Occipital lobe (tissue), 2 donors: ENCODE measurements around the gene OPTC. TPM values are rescaled to one million over a fixed set of nuclear protein-coding genes. Genes with fewer than 3 reads are reported as not detected.

Experiments used
- DNase-seq: peaks from one replicate; lab custom pipeline; 2025; lab: John Stamatoyannopoulos, UW
- total RNA-seq: library from RNA; depleted of rRNA; stranded (reverse); fragments of >200 nt; gene quantifications from one replicate; pipeline ENCODE4 v1.2.3, GENCODE V29; 2014

Gene OPTC
- total RNA-seq, 1 donor from 2014 or later, result not detected

GRCh38 chr1:203491664-203492063, 2.3 kb upstream of the OPTC start:
- no peak for DNase-seq

GRCh38 chr1:203492082-203492747, 1.7 kb upstream of the OPTC start:
- peak; percentile 52 for DNase-seq

- DNase-seq, result no peak
Observed at GRCh38 chr1:203492748-203493130, 1.2 kb upstream of the OPTC start.

GRCh38 chr1:203495845-203496244, 1.9 kb downstream of the OPTC start:
- DNase-seq, result no peak

GRCh38 chr1:203497269-203497777, 3.4 kb downstream of the OPTC start:
- no peak for DNase-seq

GRCh38 chr1:203499643-203500278, 5.8 kb downstream of the OPTC start:
- DNase-seq, result no peak

- no peak for DNase-seq
Observed at GRCh38 chr1:203500279-203500678, 6.3 kb downstream of the OPTC start.

GRCh38 chr1:203503836-203504235, 9.9 kb downstream of the OPTC start:
- no peak for DNase-seq

GRCh38 chr1:203504400-203505250, 10.7 kb downstream of the OPTC start:
- DNase-seq, result peak; percentile 45

- no peak for DNase-seq
Observed at GRCh38 chr1:203505526-203506204, 11.7 kb downstream of the OPTC start.

GRCh38 chr1:203506858-203507626, 13.1 kb downstream of the OPTC start:
- DNase-seq, result no peak

- DNase-seq, result no peak
Observed at GRCh38 chr1:203507759-203508158, 13.8 kb downstream of the OPTC start.

- no peak for DNase-seq
Observed at GRCh38 chr1:203508463-203509073, 14.6 kb downstream of the OPTC start.

- DNase-seq, result no peak
Observed at GRCh38 chr1:203509135-203509534, 15.2 kb downstream of the OPTC start.

GRCh38 chr1:203511513-203511912, 17.6 kb downstream of the OPTC start:
- no peak for DNase-seq

- DNase-seq, result no peak
Observed at GRCh38 chr1:203511930-203512329, 18.0 kb downstream of the OPTC start.

GRCh38 chr1:203512517-203512847, 18.5 kb downstream of the OPTC start:
- DNase-seq, result no peak

- DNase-seq, result no peak
Observed at GRCh38 chr1:203512848-203513584, 19.1 kb downstream of the OPTC start.

GRCh38 chr1:203513585-203514031, 19.7 kb downstream of the OPTC start:
- no peak for DNase-seq

GRCh38 chr1:203516184-203516583, 22.2 kb downstream of the OPTC start:
- no peak for DNase-seq
